ENCODE measurements around the gene TMEM40.
"Not testable (repeated sequence)": the region's sequence is repeated elsewhere in the genome, so short reads cannot be mapped to it uniquely, and the experiment has no call there.

Gene TMEM40

GRCh38 chr3:12710062-12710461, 49.0 kb downstream of the TMEM40 start:
- Histone ChIP-seq H3K9me3 (replicated peaks; ENCODE audit: low read length) (no peaks in the 10 kb centered on the region), H3K9ac (ENCODE audit: low read depth, low read length) (no peak overlapping the region), H3K27me3 (ENCODE audit: control insufficient read depth, insufficient read depth, low read length) (peaks cover 15% of the 10 kb centered on the region), H3K4me1 (ENCODE audit: control insufficient read depth, insufficient read depth, low read length) (peaks cover 3% of the 10 kb centered on the region), H3K4me3 (ENCODE audit: low read length) (no peak overlapping the region), H3K36me3 (ENCODE audit: insufficient read depth, low read length) (no peaks in the 10 kb centered on the region), H3K4me2 (ENCODE audit: low read length) (no peak overlapping the region)

DNA sequence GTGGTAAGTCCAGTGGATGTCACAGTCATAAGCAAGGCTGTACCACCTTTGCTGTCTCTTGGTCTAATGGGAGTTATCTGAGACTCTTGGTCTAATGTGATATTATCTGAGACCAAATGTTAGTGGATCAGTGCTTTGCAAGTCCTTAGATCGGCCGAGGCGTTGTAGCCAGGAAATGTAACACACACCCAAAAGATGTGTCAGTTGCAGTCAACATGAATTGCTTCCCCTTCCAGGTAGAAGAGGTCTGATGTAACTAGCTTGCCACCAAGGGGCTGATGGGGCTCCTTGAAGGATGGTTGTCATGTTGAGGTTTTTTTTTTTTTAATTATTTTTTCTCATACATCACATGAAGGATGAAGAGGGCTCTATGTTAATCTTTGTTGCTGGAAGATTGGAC, 49.7 kb downstream of the TMEM40 start:
- no peak overlapping the region for H3K4me3 ChIP-seq (ENCODE audit: low read length)
- peaks cover 3% of the 10 kb centered on the region for H3K4me1 ChIP-seq (ENCODE audit: control insufficient read depth, insufficient read depth, low read length)
- no peak overlapping the region for H3K4me2 ChIP-seq (ENCODE audit: low read length)
- H3K9me3 ChIP-seq (replicated peaks; ENCODE audit: low read length) = no peaks in the 10 kb centered on the region
- no peak overlapping the region for H3K9ac ChIP-seq (ENCODE audit: low read depth, low read length)
- peaks cover 17% of the 10 kb centered on the region for H3K27me3 ChIP-seq (ENCODE audit: control insufficient read depth, insufficient read depth, low read length)
- H3K36me3 ChIP-seq (ENCODE audit: insufficient read depth, low read length) = no peaks in the 10 kb centered on the region

DNA sequence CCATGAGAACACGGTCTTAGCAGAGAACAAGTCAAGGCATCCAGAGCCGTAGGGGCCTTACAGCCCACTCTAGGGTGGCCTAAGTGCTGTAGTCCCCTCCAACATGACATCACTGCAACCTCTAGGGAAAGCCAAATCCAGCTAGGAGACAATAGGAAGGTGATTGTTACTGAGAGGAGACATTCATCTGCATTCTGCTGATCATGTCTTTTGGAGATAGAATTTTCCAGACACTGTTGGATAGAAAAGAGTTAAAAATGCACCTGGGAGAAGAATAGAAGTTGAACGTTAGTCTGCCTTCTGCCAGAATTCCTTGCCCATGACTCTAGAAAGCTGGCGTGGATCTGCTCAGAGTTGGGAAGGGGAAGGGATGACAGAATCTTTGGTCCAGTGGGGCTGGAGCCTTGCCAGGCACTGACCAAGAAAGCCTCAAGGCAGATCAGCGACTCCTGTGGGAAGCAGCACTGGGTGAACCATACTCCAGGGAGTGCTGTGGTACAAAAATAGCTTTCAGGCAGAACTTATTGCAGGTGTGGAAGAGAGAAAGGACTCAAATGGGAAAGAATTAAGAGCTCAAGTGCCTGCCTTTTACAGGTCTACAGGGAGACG, 50.4 kb downstream of the TMEM40 start:
- Histone ChIP-seq H3K9me3 (replicated peaks; ENCODE audit: low read length) (no peaks in the 10 kb centered on the region), H3K36me3 (ENCODE audit: insufficient read depth, low read length) (no peaks in the 10 kb centered on the region), H3K4me1 (ENCODE audit: control insufficient read depth, insufficient read depth, low read length) (peaks cover 3% of the 10 kb centered on the region), H3K4me3 (ENCODE audit: low read length) (no peak overlapping the region), H3K4me2 (ENCODE audit: low read length) (no peak overlapping the region), H3K27me3 (ENCODE audit: control insufficient read depth, insufficient read depth, low read length) (peaks cover 17% of the 10 kb centered on the region), H3K9ac (ENCODE audit: low read depth, low read length) (no peak overlapping the region)

GRCh38 chr3:12707449-12707848, 51.6 kb downstream of the TMEM40 start:
- Histone ChIP-seq H3K9me3 (replicated peaks; ENCODE audit: low read length) (no peaks in the 10 kb centered on the region), H3K4me3 (ENCODE audit: low read length) (no peak overlapping the region), H3K27me3 (ENCODE audit: control insufficient read depth, insufficient read depth, low read length) (peaks cover 17% of the 10 kb centered on the region), H3K4me2 (ENCODE audit: low read length) (no peak overlapping the region), H3K4me1 (ENCODE audit: control insufficient read depth, insufficient read depth, low read length) (peaks cover 3% of the 10 kb centered on the region), H3K9ac (ENCODE audit: low read depth, low read length) (no peak overlapping the region), H3K36me3 (ENCODE audit: insufficient read depth, low read length) (no peaks in the 10 kb centered on the region)

GRCh38 chr3:12706504-12707253, 52.4 kb downstream of the TMEM40 start:
- Histone ChIP-seq H3K36me3 (ENCODE audit: insufficient read depth, low read length) (no peaks in the 10 kb centered on the region), H3K27me3 (ENCODE audit: control insufficient read depth, insufficient read depth, low read length) (peaks cover 17% of the 10 kb centered on the region)

GRCh38 chr3:12705981-12706380, 53.1 kb downstream of the TMEM40 start:
- no peak overlapping the region for H3K4me3 ChIP-seq (ENCODE audit: low read length)
- peaks cover 3% of the 10 kb centered on the region for H3K4me1 ChIP-seq (ENCODE audit: control insufficient read depth, insufficient read depth, low read length)
- no peak overlapping the region for H3K4me2 ChIP-seq (ENCODE audit: low read length)
- H3K27me3 ChIP-seq (ENCODE audit: control insufficient read depth, insufficient read depth, low read length) = peaks cover 17% of the 10 kb centered on the region
- H3K9ac ChIP-seq (ENCODE audit: low read depth, low read length) = no peak overlapping the region
- no peaks in the 10 kb centered on the region for H3K9me3 ChIP-seq (replicated peaks; ENCODE audit: low read length)
- H3K36me3 ChIP-seq (ENCODE audit: insufficient read depth, low read length) = no peaks in the 10 kb centered on the region

More at GRCh38 chr3:12706504-12707253, 52.4 kb downstream of the TMEM40 start:
- H3K9ac ChIP-seq (ENCODE audit: low read depth, low read length) = no peak overlapping the region
- peaks cover 3% of the 10 kb centered on the region for H3K4me1 ChIP-seq (ENCODE audit: control insufficient read depth, insufficient read depth, low read length)
- H3K4me3 ChIP-seq (ENCODE audit: low read length) = no peak overlapping the region
- no peak overlapping the region for H3K4me2 ChIP-seq (ENCODE audit: low read length)
- no peaks in the 10 kb centered on the region for H3K9me3 ChIP-seq (replicated peaks; ENCODE audit: low read length)

DNA sequence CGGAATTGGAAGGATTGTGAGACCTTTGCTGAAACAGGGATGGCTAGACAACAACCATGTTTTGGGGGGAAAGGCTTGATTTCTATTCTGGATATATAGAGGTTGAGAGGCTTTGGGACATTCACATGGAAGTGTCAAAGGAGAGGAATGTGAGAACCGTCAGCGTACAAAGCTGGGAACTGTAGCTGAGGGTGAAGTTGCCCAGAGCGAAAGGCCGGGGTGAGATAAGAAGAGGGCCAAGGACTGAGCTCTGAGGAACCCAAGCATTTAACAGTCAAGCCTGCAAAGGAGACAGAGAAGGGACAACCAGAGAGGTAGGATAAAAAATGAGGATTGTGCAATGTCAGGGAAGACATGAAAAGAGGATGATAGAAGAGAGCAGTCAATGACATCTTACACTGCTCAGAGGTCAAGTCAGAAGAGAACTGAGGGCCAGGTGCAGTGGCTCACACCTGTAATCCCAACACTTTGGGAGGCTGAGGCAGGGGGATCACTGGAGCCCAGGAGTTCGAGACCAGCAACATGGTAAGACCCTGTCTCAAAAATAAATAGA, 53.6 kb downstream of the TMEM40 start:
- Histone ChIP-seq H3K9ac (ENCODE audit: low read depth, low read length) (no peak overlapping the region), H3K36me3 (ENCODE audit: insufficient read depth, low read length) (no peaks in the 10 kb centered on the region), H3K4me2 (ENCODE audit: low read length) (no peak overlapping the region), H3K4me1 (ENCODE audit: control insufficient read depth, insufficient read depth, low read length) (peaks cover 3% of the 10 kb centered on the region), H3K4me3 (ENCODE audit: low read length) (no peak overlapping the region), H3K9me3 (replicated peaks; ENCODE audit: low read length) (no peaks in the 10 kb centered on the region), H3K27me3 (ENCODE audit: control insufficient read depth, insufficient read depth, low read length) (peaks cover 15% of the 10 kb centered on the region)

GRCh38 chr3:12702501-12702900, 56.6 kb downstream of the TMEM40 start:
- peaks cover 9% of the 10 kb centered on the region for H3K27me3 ChIP-seq (ENCODE audit: control insufficient read depth, insufficient read depth, low read length)
- H3K4me3 ChIP-seq (ENCODE audit: low read length) = no peak overlapping the region
- no peak overlapping the region for H3K4me2 ChIP-seq (ENCODE audit: low read length)
- no peaks in the 10 kb centered on the region for H3K9me3 ChIP-seq (replicated peaks; ENCODE audit: low read length)
- peaks cover 3% of the 10 kb centered on the region for H3K4me1 ChIP-seq (ENCODE audit: control insufficient read depth, insufficient read depth, low read length)
- no peaks in the 10 kb centered on the region for H3K36me3 ChIP-seq (ENCODE audit: insufficient read depth, low read length)
- no peak overlapping the region for H3K9ac ChIP-seq (ENCODE audit: low read depth, low read length)

- not testable (repeated sequence) for H3K36me3 ChIP-seq (ENCODE audit: insufficient read depth, low read length); H3K4me1 ChIP-seq (ENCODE audit: control insufficient read depth, insufficient read depth, low read length); H3K4me3 ChIP-seq (ENCODE audit: low read length); H3K27me3 ChIP-seq (ENCODE audit: control insufficient read depth, insufficient read depth, low read length); H3K9me3 ChIP-seq (replicated peaks; ENCODE audit: low read length); H3K4me2 ChIP-seq (ENCODE audit: low read length); H3K9ac ChIP-seq (ENCODE audit: low read depth, low read length)
These were observed 57.5 kb downstream of the TMEM40 start for GRCh38 chr3:12701601-12702000.

DNA sequence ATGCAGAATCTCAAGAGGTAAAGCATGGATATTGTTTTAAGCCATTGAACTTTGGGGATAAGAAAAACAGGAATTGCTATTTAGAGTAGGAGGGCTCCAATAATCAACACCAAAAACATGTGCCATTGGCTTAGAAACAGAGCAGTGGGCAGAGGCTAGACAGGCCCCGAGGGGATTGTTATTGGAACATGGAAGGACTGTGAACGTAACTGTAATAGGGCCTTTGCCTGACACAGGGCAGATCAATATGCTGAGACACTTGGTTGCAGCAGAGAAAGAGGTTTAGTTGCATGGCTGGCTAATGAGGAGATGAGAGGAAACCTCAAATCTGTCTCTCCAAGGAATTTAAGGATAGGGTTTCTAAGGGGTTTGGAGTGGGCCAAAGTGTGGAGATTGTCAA, 58.3 kb downstream of the TMEM40 start:
- peaks cover 9% of the 10 kb centered on the region for H3K27me3 ChIP-seq (ENCODE audit: control insufficient read depth, insufficient read depth, low read length)
- H3K9ac ChIP-seq (ENCODE audit: low read depth, low read length) = no peak overlapping the region
- peaks cover 2% of the 10 kb centered on the region for H3K4me1 ChIP-seq (ENCODE audit: control insufficient read depth, insufficient read depth, low read length)
- no peaks in the 10 kb centered on the region for H3K9me3 ChIP-seq (replicated peaks; ENCODE audit: low read length)
- no peaks in the 10 kb centered on the region for H3K36me3 ChIP-seq (ENCODE audit: insufficient read depth, low read length)
- no peak overlapping the region for H3K4me3 ChIP-seq (ENCODE audit: low read length)
- no peak overlapping the region for H3K4me2 ChIP-seq (ENCODE audit: low read length)

- H3K4me3 ChIP-seq (ENCODE audit: low read length) = no peak overlapping the region
These were observed 63.1 kb downstream of the TMEM40 start for GRCh38 chr3:12695916-12696315.

GRCh38 chr3:12695112-12695511, 63.9 kb downstream of the TMEM40 start:
- no peak overlapping the region for H3K4me3 ChIP-seq (ENCODE audit: low read length)
- no peak overlapping the region for H3K9ac ChIP-seq (ENCODE audit: low read depth, low read length)
- H3K4me2 ChIP-seq (ENCODE audit: low read length) = no peak overlapping the region
- peaks cover 1% of the 10 kb centered on the region for H3K27me3 ChIP-seq (ENCODE audit: control insufficient read depth, insufficient read depth, low read length)
- H3K9me3 ChIP-seq (replicated peaks; ENCODE audit: low read length) = no peaks in the 10 kb centered on the region
- H3K36me3 ChIP-seq (ENCODE audit: insufficient read depth, low read length) = no peaks in the 10 kb centered on the region
- no peaks in the 10 kb centered on the region for H3K4me1 ChIP-seq (ENCODE audit: control insufficient read depth, insufficient read depth, low read length)

More at GRCh38 chr3:12695916-12696315, 63.1 kb downstream of the TMEM40 start:
- H3K4me1 ChIP-seq (ENCODE audit: control insufficient read depth, insufficient read depth, low read length) = no peaks in the 10 kb centered on the region
- no peaks in the 10 kb centered on the region for H3K9me3 ChIP-seq (replicated peaks; ENCODE audit: low read length)
- no peaks in the 10 kb centered on the region for H3K36me3 ChIP-seq (ENCODE audit: insufficient read depth, low read length)
- peaks cover 3% of the 10 kb centered on the region for H3K27me3 ChIP-seq (ENCODE audit: control insufficient read depth, insufficient read depth, low read length)
- H3K4me2 ChIP-seq (ENCODE audit: low read length) = no peak overlapping the region
- no peak overlapping the region for H3K9ac ChIP-seq (ENCODE audit: low read depth, low read length)

Data from skeletal muscle satellite cell (primary cell).